GM19043 (cell line): Measurements from ENCODE around the gene PALLD.
A peak's percentile ranks its signal among the peaks of the same experiment; 100 is the strongest.

Source experiments
- ATAC-seq: cut with Tn5 transposase; IDR thresholded peaks from one replicate; pipeline ENCODE4 v1.9.1; 2021; ENCODE audit warnings: low read depth; ENCODE audit not compliant: unreplicated experiment

The PALLD gene

GRCh38 chr4:168659741-168660465 lies 163.1 kb downstream of the PALLD start:
- ATAC-seq, result no peak

- no peak for ATAC-seq
These were observed 165.6 kb downstream of the PALLD start for GRCh38 chr4:168662297-168662984.

- ATAC-seq, result no peak
These were observed 167.5 kb downstream of the PALLD start for GRCh38 chr4:168664242-168664891.

DNA sequence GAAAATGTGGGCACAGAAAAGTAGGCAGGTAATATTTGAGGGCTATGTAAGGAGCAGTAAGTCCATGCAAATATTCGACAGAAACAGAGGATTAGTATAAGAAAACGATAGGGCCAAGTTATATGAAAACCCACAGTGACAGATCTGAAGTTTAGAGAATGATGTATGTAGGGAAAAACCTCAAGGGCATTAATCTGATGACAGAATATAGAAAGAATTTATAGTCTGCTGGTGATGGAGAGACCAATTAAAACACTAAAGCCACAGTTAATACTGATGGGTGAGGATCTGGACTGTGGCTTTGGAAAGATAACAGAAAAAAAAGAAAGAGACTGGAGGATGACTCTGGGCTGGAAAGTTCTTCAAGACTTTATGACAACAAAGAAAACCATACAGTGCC lies 169.7 kb downstream of the PALLD start:
- no peak for ATAC-seq

DNA sequence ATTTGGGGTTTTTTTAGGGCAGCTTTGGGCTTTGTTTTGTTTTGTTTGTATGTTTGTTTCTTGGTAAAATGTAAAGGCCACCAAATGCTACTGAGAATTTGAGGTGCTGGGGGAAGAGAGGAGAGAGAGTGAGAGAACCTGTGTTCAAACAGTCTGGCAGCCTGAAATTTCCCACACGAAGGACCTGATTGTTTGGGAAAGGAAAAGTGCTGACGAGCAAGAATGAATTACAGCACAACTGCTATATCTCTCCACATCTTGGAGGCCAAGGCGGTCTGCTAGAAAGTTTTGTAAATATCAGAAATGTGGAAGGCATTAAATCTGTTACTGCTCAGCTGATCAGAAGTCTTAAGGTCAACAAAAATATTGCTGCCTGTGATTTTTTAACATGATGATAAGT lies 170.5 kb downstream of the PALLD start:
- ATAC-seq, result no peak

GRCh38 chr4:168667921-168668320 lies 171.1 kb downstream of the PALLD start:
- no peak for ATAC-seq

DNA sequence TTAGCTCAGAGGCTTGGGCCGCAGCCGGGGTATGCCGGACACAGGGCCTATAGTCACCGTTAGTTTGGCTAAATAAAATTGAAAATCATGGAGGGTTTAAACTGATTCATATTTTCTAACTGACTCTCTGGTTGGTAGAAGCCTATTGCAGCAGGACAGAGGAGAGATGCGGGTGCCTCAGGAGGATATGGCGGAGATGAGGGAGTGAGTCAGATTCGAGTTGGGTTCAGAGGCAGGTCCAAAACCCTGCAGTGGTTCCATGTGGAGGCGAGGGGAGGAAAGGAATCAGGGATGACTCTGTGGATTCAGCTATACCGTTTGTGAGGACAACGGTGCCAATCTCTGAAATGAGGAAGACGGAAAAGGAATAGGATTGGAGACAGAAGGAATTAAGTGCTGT lies 176.6 kb downstream of the PALLD start:
- no peak for ATAC-seq

DNA sequence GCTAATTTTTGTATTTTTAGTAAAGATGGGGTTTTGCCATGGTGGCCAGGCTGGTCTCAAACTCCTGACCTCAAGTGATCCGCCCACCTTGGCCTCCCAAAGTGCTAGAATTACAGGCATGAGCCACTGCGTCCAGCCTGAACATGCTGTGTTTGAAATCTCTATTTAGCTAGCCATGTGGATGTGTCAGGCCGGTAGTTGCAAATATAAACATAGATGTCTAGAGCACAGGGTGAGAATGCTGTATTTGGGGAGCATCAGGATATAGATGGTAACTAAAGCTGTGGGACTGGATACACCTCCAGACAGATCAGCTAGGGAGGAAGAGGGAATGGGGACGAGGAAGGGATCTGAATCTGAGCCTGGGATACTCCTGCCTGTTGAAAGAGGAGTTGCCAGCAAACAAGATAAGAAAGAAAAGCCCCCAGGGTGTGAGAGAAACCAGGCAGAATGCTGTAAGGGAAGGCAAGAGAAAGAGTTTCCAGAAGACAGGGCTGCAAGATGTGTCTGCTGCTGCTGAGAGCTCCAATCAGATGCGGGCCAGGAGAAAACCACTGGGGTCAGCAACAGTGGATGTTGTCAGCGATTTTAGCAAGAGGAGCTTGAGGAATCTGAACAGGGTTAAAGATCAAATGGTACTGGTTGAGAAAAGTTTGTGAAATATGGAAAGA lies 177.4 kb downstream of the PALLD start:
- no peak for ATAC-seq

- ATAC-seq, result no peak
These were observed 178.0 kb downstream of the PALLD start for GRCh38 chr4:168674866-168675265.

GRCh38 chr4:168677063-168677462 lies 180.2 kb downstream of the PALLD start:
- no peak for ATAC-seq

GRCh38 chr4:168677879-168678278 lies 181.0 kb downstream of the PALLD start:
- ATAC-seq, result no peak

DNA sequence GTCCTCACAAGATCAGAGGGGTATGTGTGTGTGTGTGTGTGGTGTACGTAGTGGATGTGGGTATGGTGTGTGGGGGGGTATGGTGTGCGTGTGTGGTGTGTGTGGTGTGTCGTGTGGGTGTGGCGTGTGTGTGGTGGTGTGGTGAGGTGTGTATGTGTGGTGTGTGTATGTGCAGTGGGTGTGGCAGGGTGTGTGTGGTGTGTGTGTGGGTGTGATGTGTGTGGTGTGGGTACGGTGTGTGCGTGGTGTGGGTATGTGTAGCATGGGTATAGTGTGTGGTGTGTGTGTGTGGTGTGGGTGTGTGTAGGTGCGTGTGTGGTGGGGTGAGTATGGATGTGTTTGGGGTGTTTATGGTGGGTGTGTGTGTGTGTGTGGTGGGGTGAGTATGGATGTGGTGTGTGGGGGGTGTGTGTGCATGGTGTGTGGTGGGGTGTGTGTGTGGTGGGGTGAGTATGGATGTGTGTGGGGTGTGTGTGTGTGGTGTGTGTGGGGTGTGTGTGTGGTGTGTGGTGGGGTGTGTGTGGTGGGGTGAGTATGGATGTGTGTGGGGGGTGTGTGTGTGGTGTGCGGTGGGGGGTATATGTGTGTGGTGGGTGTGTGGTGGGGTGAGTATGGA lies 182.0 kb downstream of the PALLD start:
- ATAC-seq, result no peak

DNA sequence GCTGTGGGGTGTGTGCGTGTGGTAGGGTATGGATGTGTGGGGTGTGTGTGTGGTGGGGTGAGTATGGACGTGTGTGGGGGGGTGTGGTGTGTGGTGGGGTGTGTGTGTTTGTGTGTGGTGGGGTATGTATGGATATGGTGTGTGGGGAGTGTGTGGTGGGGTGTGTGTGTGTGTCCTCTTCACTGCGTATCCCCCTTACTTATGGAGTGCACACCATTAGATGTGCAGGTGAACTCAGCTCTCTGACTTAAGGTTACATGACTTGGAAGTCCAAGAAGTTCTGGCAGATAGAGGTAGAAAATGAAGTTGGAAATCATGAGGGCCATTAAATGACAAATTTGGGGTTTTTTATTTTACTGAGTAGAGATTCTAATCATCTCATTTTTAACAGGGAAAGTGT lies 182.5 kb downstream of the PALLD start:
- no peak for ATAC-seq

- no peak for ATAC-seq
These were observed 183.0 kb downstream of the PALLD start for GRCh38 chr4:168679819-168680218.

GRCh38 chr4:168682898-168683500 lies 186.1 kb downstream of the PALLD start:
- ATAC-seq, result no peak

DNA sequence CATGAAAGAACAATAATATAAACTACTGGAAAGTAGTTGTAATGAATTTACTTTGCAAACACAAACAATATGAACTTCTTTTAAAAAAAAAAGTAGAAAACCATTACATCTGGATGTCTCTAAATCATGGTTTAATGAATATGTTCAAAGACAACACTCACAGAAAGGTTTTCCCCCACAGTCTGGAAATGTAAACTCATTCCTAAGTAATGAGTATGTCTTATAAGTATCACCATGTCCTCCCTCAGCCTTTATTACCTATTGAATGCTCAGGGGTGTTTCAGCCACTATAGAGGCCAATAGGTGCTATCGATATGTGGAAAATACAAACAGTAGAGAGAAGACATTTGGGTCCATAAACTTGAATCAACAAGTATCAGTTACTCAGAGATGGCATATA lies 186.7 kb downstream of the PALLD start:
- no peak for ATAC-seq

DNA sequence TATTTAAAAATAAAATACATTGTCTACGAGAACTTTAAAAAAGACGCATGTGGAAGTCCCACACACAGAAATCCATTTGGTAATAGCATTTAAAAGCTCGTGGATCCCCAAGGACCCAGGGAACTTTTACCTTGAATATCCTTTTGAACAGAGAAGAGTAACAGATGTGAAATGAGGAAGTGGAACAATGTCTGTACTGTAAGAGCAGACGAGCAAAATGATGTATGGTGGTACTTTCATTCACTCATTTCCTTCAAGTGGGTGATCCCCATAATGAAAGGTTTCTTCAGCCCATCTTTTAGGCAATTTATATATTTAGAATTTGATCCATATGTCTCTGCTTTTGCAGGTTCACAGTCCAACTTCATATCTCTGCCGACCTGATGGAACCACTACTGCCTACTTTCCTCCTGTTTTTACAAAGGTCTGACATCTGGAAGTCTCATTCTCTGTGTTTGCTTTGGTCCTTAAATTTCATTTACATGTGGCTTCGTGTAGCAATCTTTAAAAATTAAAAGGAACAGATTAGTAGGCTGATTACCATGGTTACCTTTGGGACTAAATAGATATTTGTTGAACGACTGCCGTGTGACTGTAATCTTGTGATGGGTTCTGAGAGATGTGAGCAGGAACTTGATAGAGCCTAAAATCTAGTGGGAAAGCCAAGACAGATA lies 188.4 kb downstream of the PALLD start:
- ATAC-seq, result peak; percentile 91

DNA sequence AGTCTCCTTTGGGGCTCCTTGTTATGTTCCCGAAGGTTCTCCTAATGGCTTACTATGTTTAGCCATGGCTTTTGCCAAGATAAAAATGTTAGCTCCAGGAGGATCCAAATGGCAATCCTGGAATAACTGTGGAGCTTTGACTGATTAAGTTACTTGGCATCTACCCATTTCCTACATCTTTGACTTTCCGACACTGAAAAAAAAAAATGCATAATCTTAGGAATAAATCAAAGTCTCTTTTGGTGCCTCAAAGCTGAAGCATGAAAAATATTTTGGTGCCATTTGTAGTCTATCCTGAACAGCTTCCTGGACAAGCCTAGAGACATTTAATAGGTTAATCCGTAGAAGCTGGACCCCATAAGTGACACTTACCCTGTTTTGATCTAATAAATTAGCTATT lies 191.7 kb downstream of the PALLD start:
- no peak for ATAC-seq

DNA sequence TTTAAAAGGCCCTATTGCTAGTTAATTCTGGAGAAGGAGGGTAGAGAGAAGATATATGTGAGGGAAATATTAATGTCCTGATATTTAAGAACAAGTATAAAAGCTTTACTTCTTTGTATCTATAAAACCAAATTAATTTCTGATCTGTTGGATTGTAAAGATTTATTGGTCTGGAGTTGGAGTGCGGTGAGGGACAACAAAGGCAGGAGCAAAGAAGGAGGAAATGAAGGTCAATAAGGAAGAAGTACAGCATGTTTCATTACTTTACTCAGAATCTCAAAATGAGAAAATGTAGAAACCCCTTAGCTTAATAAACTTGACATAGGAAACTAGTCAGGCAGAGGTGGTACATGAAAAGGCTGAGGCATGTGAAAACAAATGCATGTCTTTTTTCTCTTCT lies 192.9 kb downstream of the PALLD start:
- ATAC-seq, result no peak

DNA sequence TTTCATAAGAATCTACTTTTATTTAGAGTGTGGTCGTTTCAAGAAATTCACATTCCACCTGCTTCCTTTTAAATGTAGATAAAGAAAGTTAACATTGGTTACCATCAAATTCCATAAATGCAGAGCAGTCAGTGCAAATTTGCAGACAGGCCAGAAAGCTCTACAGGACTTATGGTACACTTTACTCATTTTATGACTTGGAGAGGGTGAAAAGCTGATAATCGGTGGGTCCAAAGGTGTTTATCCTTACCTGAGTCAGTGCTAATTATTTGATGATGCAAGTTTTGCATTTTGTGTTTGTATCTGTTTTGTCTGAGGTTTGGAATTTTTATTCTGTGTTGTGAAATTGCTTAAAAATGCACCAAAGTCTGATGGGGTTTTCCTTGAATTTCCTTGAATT lies 193.3 kb downstream of the PALLD start:
- no peak for ATAC-seq
